Heart left ventricle (tissue), 16 donors: ENCODE measurements around the gene PPP1R1C. TPM values are rescaled to one million over a fixed set of nuclear protein-coding genes. Genes with fewer than 3 reads are reported as not detected.
A peak's percentile ranks its signal among the peaks of the same experiment; 100 is the strongest.

Experiments
- ATAC-seq, 4 donors: fragments of 200-7000 bp; cut with Tn5 transposase; one replicate each; pipeline ENCODE4 v1.9.1; 2020 to 2022; ENCODE audit warnings: moderate library complexity in 4 of 4, mild to moderate bottlenecking in 3 of 4, moderate number of reproducible peaks in 1 of 4
- DNase-seq, 5 donors: peaks; one replicate each; pipeline ENCODE4 v3.0.0-alpha.2; 2020
- H3K27ac ChIP-seq, 12 donors: fragments of 200-600 bp; sonication (generic) in 4 of 12; one replicate each; pipeline versions ENCODE4 v1.5.0 to v1.8.0; 2016 to 2022; ENCODE audit warnings: mild to moderate bottlenecking in 2 of 12
- H3K27me3 ChIP-seq, 9 donors: fragments of 200-600 bp; sonication (generic) in 2 of 9; one replicate each; pipeline versions ENCODE4 v1.5.1 to v1.8.0; 2016 to 2022; ENCODE audit warnings: mild to moderate bottlenecking in 3 of 9
- H3K36me3 ChIP-seq, 9 donors: fragments of 200-600 bp; sonication (generic) in 2 of 9; one replicate each; pipeline versions ENCODE4 v1.5.0 to v1.8.0; 2018 to 2022; ENCODE audit warnings: mild to moderate bottlenecking in 2 of 9
- H3K4me1 ChIP-seq, 12 donors: fragments of 200-600 bp; sonication (generic) in 4 of 12; one replicate each; pipeline versions ENCODE4 v1.5.0 to v1.8.0; 2016 to 2022; ENCODE audit warnings: mild to moderate bottlenecking in 3 of 12
- H3K4me3 ChIP-seq, 12 donors: fragments of 200-600 bp; sonication (generic) in 4 of 12; one replicate each; pipeline versions ENCODE4 v1.5.0 to v1.8.0; 2017 to 2022; ENCODE audit warnings: mild to moderate bottlenecking in 9 of 12, moderate library complexity in 4 of 12
- H3K9me3 ChIP-seq, 12 donors: fragments of 200-600 bp; sonication (generic) in 4 of 12; one replicate each; pipeline versions ENCODE4 v1.5.0 to v1.8.0; 2016 to 2022; ENCODE audit warnings: mild to moderate bottlenecking in 1 of 12
- CTCF ChIP-seq, 12 donors: fragments of 200-600 bp; sonication (generic) in 4 of 12; IDR thresholded peaks; one replicate each; pipeline versions ENCODE4 v1.5.0 to v1.8.0; 2018 to 2022; ENCODE audit warnings: antibody characterized with exemption in 12 of 12, mild to moderate bottlenecking in 5 of 12
- POLR2A ChIP-seq, 2 donors: fragments of 450-650 bp; IDR thresholded peaks; one replicate each; pipeline ENCODE4 v1.6.1; 2017; ENCODE audit warnings: antibody characterized with exemption in 2 of 2, mild to moderate bottlenecking in 2 of 2, moderate library complexity in 2 of 2
- WGBS, 4 donors: extraction: QIAGEN DNeasy Blood & Tissue Kit in 2 of 4; methylation state at CpG; one replicate each; pipeline versions ENCODE4 v1.1.5 to v1.1.7; 2013 to 2018; 5-methylcytosine and 5-hydroxymethylcytosine counted together
- intact Hi-C, 10 donors: fragments of 100-400 bp; cut with DNase I; formaldehyde crosslinking; loops; one replicate each; pipeline versions ENCODE4 v1.11.1 to v1.14.2; 2022
- polyA plus RNA-seq, 2 donors: library from polyadenylated mRNA; stranded (reverse); fragments of 200-250 nt; gene quantifications; one replicate each; pipeline ENCODE4 v1.2.3, GENCODE V29; 2013
- total RNA-seq, 9 donors: library from RNA; depleted of rRNA in 2 of 9; stranded (reverse); fragments of >200 nt in 2 of 9; fragmentation: NEBNext Ultra II Directional in 3 of 9; extraction: Animal tissue kit (Norgen Biotek cat#: 25700) in 3 of 9; gene quantifications; one replicate each; pipeline versions ENCODE4 v1.1.0 to v1.2.4, GENCODE V29; 2016 to 2023
- donor health status: ischemic (EF 13 %, LVEDD 7.1; RV severe dilation, severe dysfunction).
- donor health status: healthy with polysubstance abuse.
- donor health status: DM: no; HTN: yes; CAD: no.
- donor health status: DM: no; HTN: no; CAD: no.
- donor health status: ischemic (EF 25% LVEDD 6.9; RV normal size, moderate dysfunction).
- donor health status: ischemic (EF 25% LVEDD 5.7; RV mildly dilated, moderate dysfunction).
- donor health status: healthy.
- donor health status: DM: yes; HTN: yes; CAD: no.
- donor health status: ischemic (EF 35%, LVEDD 5.7; RV mildly dilated, moderate dysfunction).
- donor health status: nonischemic (EF 11% LVEDD 7.7; RV severe dilation, severe dysfunction).
- donor health status: DM: yes; HTN: yes; CAD: no.
- donor health status: PGD.
- donor health status: ischemic (EF 29% LVEDD 5.4; RV normal size, mild dysfunction).
- donor health status: nonischemic (EF 23%, LVEDD 6.1; RV moderate dilation, normal function).

Gene PPP1R1C
- total and polyA plus RNA-seq, 11 donors, result 2.9 to 44.5 (median 21.0) TPM

GRCh38 chr2:181978351-181979150, 7.1 kb upstream of the PPP1R1C start:
- Histone ChIP-seq H3K27ac (no peak overlapping the region), H3K4me3 (no peak overlapping the region), H3K9me3 (no peaks in the 10 kb centered on the region), H3K36me3 (no peaks in the 10 kb centered on the region), H3K4me1 (no peaks in the 10 kb centered on the region), H3K27me3 (no peaks in the 10 kb centered on the region)
- intact Hi-C loops, result loop anchor here in 2 of 10 donors (10.0 kb wide), 1 partner anchor 96 kb away; no protein-coding TSS in a partner anchor
- no peak for ATAC-seq
- no peak for DNase-seq
- TF ChIP-seq POLR2A (IDR thresholded peaks at IDR 0.05) (no peak), CTCF (IDR thresholded peaks at IDR 0.05) (no peak)
- WGBS, 4 donors, result 72 to 86% (median 81%) methylated on average over 2 of the region's 2 CpGs

- ATAC-seq (no peak), DNase-seq (no peak)
- H3K27me3 ChIP-seq, result no peaks in the 10 kb centered on the region
- peak overlapping the region in 8 of 12 donors; percentile 55 to 86 (median 78) for H3K27ac ChIP-seq
- H3K4me1 ChIP-seq, result peaks cover 0 to 24% (median 13%) of the 10 kb centered on the region in 12 donors
- 75 to 79% (median 76%) methylated on average over 1 of the region's 1 CpG for WGBS, 4 donors
- intact Hi-C loops, result loop anchor here in 1 of 10 donors (10.0 kb wide), 1 partner anchor 91 kb away; no protein-coding TSS in a partner anchor
- TF ChIP-seq CTCF (IDR thresholded peaks at IDR 0.05), result no peak
- TF ChIP-seq POLR2A (IDR thresholded peaks at IDR 0.05), result no peak
- H3K4me3 ChIP-seq, result no peak overlapping the region
- no peaks in the 10 kb centered on the region for H3K36me3 ChIP-seq
- H3K9me3 ChIP-seq, result no peaks in the 10 kb centered on the region
Measured at GRCh38 chr2:181984060-181984459, 1.6 kb upstream of the PPP1R1C start.

- TF ChIP-seq CTCF (IDR thresholded peaks at IDR 0.05) (no peak), POLR2A (IDR thresholded peaks at IDR 0.05) (no peak)
Measured at GRCh38 chr2:181984814-181985631, 630 bp upstream of the PPP1R1C start.

More at GRCh38 chr2:181984814-181985631, 630 bp upstream of the PPP1R1C start:
- DNase-seq (no peak), ATAC-seq (peak; percentile 62 to 74 (median 72))
- Histone ChIP-seq H3K36me3 (no peaks in the 10 kb centered on the region), H3K9me3 (no peaks in the 10 kb centered on the region), H3K4me3 (peak overlapping the region in 9 of 12 donors; percentile 17 to 54 (median 46)), H3K27ac (peak overlapping the region; percentile 7 to 86 (median 77)), H3K4me1 (peaks cover 0 to 29% (median 13%) of the 10 kb centered on the region in 12 donors), H3K27me3 (no peaks in the 10 kb centered on the region)
- WGBS, 4 donors, result 31 to 48% (median 39%) methylated on average over 4 of the region's 4 CpGs
- intact Hi-C loops, result loop anchor here in 5 of 10 donors (5.0 to 10.0 kb wide), 5 partner anchors 67 to 92 kb away; no protein-coding TSS in a partner anchor
